SK-N-MC (cell line): ENCODE measurements around the gene TMPRSS4.

ENCODE experiments used
- DNase-seq: peaks from one replicate; pipeline ENCODE4 v3.0.0-alpha.2; 2011; ENCODE audit warnings: low read depth, low spot score
- H3K27ac ChIP-seq: fragments of 200-600 bp; sonication (generic); 2 replicates; pipeline ENCODE4 v1.5.1; 2016; ENCODE audit warnings: mixed run types
- H3K36me3 ChIP-seq: fragments of 200-600 bp; sonication (generic); 2 replicates; pipeline ENCODE4 v1.6.1; 2017; ENCODE audit warnings: antibody characterized with exemption, low read length, mixed read lengths; ENCODE audit not compliant: insufficient read depth
- H3K4me3 ChIP-seq: fragments of 200-600 bp; sonication (generic); 2 replicates; pipeline ENCODE4 v1.5.1; 2016
- H3K9ac ChIP-seq: fragments of 200-600 bp; sonication (generic); 2 replicates; pipeline ENCODE4 v1.8.0; 2017; ENCODE audit warnings: mixed run types, mixed read lengths; ENCODE audit not compliant: insufficient read length
- H3K9me3 ChIP-seq: fragments of 200-600 bp; sonication (generic); 2 replicates; pipeline ENCODE4 v1.6.1; 2017; ENCODE audit warnings: low read depth, mild to moderate bottlenecking, antibody characterized with exemption, low read length, moderate library complexity, mixed read lengths
- EZH2 ChIP-seq: fragments of 200-600 bp; sonication (generic); IDR thresholded peaks from one replicate; pipeline ENCODE4 v1.6.1; 2017; ENCODE audit warnings: antibody characterized with exemption
- FOXP2 ChIP-seq: optimal IDR thresholded peaks from 2 replicates; pipeline ENCODE3; 2011; ENCODE audit warnings: mild to moderate bottlenecking, moderate library complexity; ENCODE audit not compliant: insufficient read depth; ENCODE audit errors: extremely low read length, control extremely low read depth
- POLR2AphosphoS5 ChIP-seq: IDR thresholded peaks from 2 replicates; pipeline ENCODE4 v1.6.1; 2012; ENCODE audit warnings: mild to moderate bottlenecking, low read depth, low read length, borderline replicate concordance

TMPRSS4 gene

GRCh38 chr11:118071416-118072030, 5.4 kb upstream of the TMPRSS4 start:
- H3K4me3 ChIP-seq: no peak overlapping the region
- no peak for DNase-seq
- no peak overlapping the region for H3K9ac ChIP-seq
- H3K27ac ChIP-seq: no peak overlapping the region
- H3K9me3 ChIP-seq: no peaks in the 10 kb centered on the region
- TF ChIP-seq POLR2AphosphoS5 (no peak), FOXP2 (no peak), EZH2 (no peak)
- H3K36me3 ChIP-seq: no peaks in the 10 kb centered on the region

- TF ChIP-seq EZH2 (no peak), POLR2AphosphoS5 (no peak), FOXP2 (no peak)
- no peak for DNase-seq
- H3K36me3 ChIP-seq: no peaks in the 10 kb centered on the region
Observed at GRCh38 chr11:118073554-118073953, 3.3 kb upstream of the TMPRSS4 start.

GRCh38 chr11:118074091-118074685, 2.7 kb upstream of the TMPRSS4 start:
- TF ChIP-seq EZH2 (no peak), FOXP2 (no peak), POLR2AphosphoS5 (no peak)
- Histone ChIP-seq H3K9me3 (no peaks in the 10 kb centered on the region), H3K4me3 (no peak overlapping the region), H3K9ac (no peak overlapping the region), H3K27ac (no peak overlapping the region), H3K36me3 (no peaks in the 10 kb centered on the region)
- no peak for DNase-seq

More at GRCh38 chr11:118073554-118073953, 3.3 kb upstream of the TMPRSS4 start:
- no peaks in the 10 kb centered on the region for H3K9me3 ChIP-seq
- no peak overlapping the region for H3K4me3 ChIP-seq
- no peak overlapping the region for H3K27ac ChIP-seq
- no peak overlapping the region for H3K9ac ChIP-seq

- Histone ChIP-seq H3K27ac (no peak overlapping the region), H3K9me3 (no peaks in the 10 kb centered on the region), H3K4me3 (no peak overlapping the region), H3K36me3 (no peaks in the 10 kb centered on the region), H3K9ac (no peak overlapping the region)
- DNase-seq: no peak
- TF ChIP-seq FOXP2 (no peak), POLR2AphosphoS5 (no peak), EZH2 (no peak)
Observed at GRCh38 chr11:118074785-118075184, 2.1 kb upstream of the TMPRSS4 start.

GRCh38 chr11:118078911-118079411, 2.1 kb downstream of the TMPRSS4 start:
- H3K36me3 ChIP-seq: no peaks in the 10 kb centered on the region
- no peak overlapping the region for H3K27ac ChIP-seq
- H3K9me3 ChIP-seq: no peaks in the 10 kb centered on the region
- H3K4me3 ChIP-seq: no peak overlapping the region
- no peak for DNase-seq
- H3K9ac ChIP-seq: no peak overlapping the region
- TF ChIP-seq POLR2AphosphoS5: no peak
- no peak for TF ChIP-seq FOXP2
- no peak for TF ChIP-seq EZH2

GRCh38 chr11:118079491-118079890, 2.6 kb downstream of the TMPRSS4 start:
- Histone ChIP-seq H3K36me3 (no peaks in the 10 kb centered on the region), H3K27ac (no peak overlapping the region), H3K9ac (no peak overlapping the region), H3K9me3 (no peaks in the 10 kb centered on the region), H3K4me3 (no peak overlapping the region)
- TF ChIP-seq EZH2 (no peak), FOXP2 (no peak), POLR2AphosphoS5 (no peak)
- DNase-seq: no peak

GRCh38 chr11:118080296-118080695, 3.4 kb downstream of the TMPRSS4 start:
- Histone ChIP-seq H3K36me3 (no peaks in the 10 kb centered on the region), H3K27ac (no peak overlapping the region), H3K9ac (no peak overlapping the region), H3K9me3 (no peaks in the 10 kb centered on the region), H3K4me3 (no peak overlapping the region)
- TF ChIP-seq FOXP2: no peak
- TF ChIP-seq EZH2: no peak
- no peak for TF ChIP-seq POLR2AphosphoS5
- no peak for DNase-seq

- DNase-seq: no peak
- Histone ChIP-seq H3K9ac (no peak overlapping the region), H3K27ac (no peak overlapping the region), H3K4me3 (no peak overlapping the region), H3K9me3 (no peaks in the 10 kb centered on the region), H3K36me3 (no peaks in the 10 kb centered on the region)
- TF ChIP-seq POLR2AphosphoS5 (no peak), EZH2 (no peak), FOXP2 (no peak)
Observed at GRCh38 chr11:118081241-118081958, 4.5 kb downstream of the TMPRSS4 start.
